Large intestine (tissue), 3 donors: ENCODE results near the gene TMEM235. TPM values are rescaled to one million over a fixed set of nuclear protein-coding genes. Genes with fewer than 3 reads are reported as not detected.
A peak's percentile ranks its signal among the peaks of the same experiment; 100 is the strongest.

Source experiments
- DNase-seq, 2 donors: peaks; one replicate each; pipeline versions ENCODE4 v3.0.0 to v3.0.0-alpha.2; 2013
- H3K27ac ChIP-seq: one replicate; pipeline ENCODE4 v1.5.1; 2013; ENCODE audit warnings: low read length
- H3K27me3 ChIP-seq: 2 replicates; pipeline ENCODE4 v1.6.1; 2013; ENCODE audit warnings: low read length; ENCODE audit not compliant: control insufficient read depth, insufficient read depth
- H3K36me3 ChIP-seq: 2 replicates; pipeline ENCODE4 v1.6.1; 2013; ENCODE audit warnings: low read length; ENCODE audit not compliant: control insufficient read depth, insufficient read depth
- H3K4me1 ChIP-seq: one replicate; pipeline ENCODE4 v1.6.1; 2013; ENCODE audit warnings: low read length; ENCODE audit not compliant: control insufficient read depth, insufficient read depth
- H3K4me3 ChIP-seq: one replicate; pipeline ENCODE4 v1.5.1; 2013; ENCODE audit warnings: low read length
- H3K9me3 ChIP-seq: one replicate; pipeline ENCODE4 v1.6.1; 2013; ENCODE audit warnings: mild to moderate bottlenecking, low read depth, low read length, moderate library complexity; ENCODE audit not compliant: control insufficient read depth
- WGBS: methylation state at CpG from one replicate; pipeline ENCODE4 v1.1.5; 2013; ENCODE audit warnings: low lambda C conversion rate; ENCODE audit not compliant: insufficient coverage; 5-methylcytosine and 5-hydroxymethylcytosine counted together
- polyA plus RNA-seq: library from polyadenylated mRNA; unstranded; fragments of 120-200 nt; gene quantifications from one replicate; pipeline ENCODE4 v1.2.1, GENCODE V29; 2013

TMEM235 gene
- polyA plus RNA-seq, 1 donor = 0.10 TPM

DNA sequence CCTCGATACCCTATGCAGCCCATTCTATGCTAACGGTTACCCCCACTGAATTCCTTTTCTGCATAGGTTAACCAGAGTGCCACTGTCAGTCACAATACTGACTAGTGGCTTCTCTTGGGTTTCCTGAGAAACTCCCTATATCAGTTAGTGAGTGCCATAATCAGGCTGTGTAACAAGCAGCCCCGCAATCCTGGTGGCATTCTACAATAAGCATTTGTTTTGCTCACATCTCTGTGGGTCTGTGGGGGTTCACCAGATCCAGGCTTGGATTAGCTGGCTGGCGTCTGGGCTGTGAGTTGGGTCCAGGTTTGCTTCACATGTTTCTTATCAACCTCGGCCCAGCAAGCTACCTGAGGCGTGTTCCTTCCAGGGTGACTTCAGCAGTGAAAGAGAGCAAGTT lies 42.4 kb downstream of the TMEM235 start:
- no peak for DNase-seq
- no peaks in the 10 kb centered on the region for H3K9me3 ChIP-seq
- H3K27me3 ChIP-seq = no peaks in the 10 kb centered on the region
- H3K27ac ChIP-seq = no peak overlapping the region
- H3K4me1 ChIP-seq = peaks cover 47% of the 10 kb centered on the region
- no peak overlapping the region for H3K4me3 ChIP-seq
- no CpG with 5 or more reads among the region's 6 CpGs for WGBS
- no peaks in the 10 kb centered on the region for H3K36me3 ChIP-seq

DNA sequence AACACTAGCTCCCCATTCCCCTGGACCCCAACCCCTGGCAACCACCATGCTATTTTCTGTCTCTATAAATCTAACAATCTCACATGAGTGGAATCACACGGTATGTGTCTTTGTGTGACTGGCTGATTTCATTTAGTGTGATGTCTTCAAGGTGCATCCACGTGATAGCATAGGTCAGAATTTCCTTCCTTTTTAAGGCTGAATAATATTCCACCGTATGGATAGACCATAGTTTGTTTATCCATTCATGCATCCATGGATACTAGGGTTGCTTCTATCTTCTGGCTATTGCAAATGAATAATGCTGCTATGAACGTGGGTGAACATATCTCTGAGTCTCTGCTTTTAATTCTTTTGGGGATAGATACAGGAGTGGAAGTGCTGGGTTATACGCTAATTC lies 43.9 kb downstream of the TMEM235 start:
- H3K27ac ChIP-seq = no peak overlapping the region
- no peaks in the 10 kb centered on the region for H3K27me3 ChIP-seq
- H3K4me3 ChIP-seq = no peak overlapping the region
- no peaks in the 10 kb centered on the region for H3K36me3 ChIP-seq
- WGBS = 87% methylated on average over 3 of the region's 5 CpGs
- no peaks in the 10 kb centered on the region for H3K9me3 ChIP-seq
- DNase-seq = no peak
- peaks cover 38% of the 10 kb centered on the region for H3K4me1 ChIP-seq

DNA sequence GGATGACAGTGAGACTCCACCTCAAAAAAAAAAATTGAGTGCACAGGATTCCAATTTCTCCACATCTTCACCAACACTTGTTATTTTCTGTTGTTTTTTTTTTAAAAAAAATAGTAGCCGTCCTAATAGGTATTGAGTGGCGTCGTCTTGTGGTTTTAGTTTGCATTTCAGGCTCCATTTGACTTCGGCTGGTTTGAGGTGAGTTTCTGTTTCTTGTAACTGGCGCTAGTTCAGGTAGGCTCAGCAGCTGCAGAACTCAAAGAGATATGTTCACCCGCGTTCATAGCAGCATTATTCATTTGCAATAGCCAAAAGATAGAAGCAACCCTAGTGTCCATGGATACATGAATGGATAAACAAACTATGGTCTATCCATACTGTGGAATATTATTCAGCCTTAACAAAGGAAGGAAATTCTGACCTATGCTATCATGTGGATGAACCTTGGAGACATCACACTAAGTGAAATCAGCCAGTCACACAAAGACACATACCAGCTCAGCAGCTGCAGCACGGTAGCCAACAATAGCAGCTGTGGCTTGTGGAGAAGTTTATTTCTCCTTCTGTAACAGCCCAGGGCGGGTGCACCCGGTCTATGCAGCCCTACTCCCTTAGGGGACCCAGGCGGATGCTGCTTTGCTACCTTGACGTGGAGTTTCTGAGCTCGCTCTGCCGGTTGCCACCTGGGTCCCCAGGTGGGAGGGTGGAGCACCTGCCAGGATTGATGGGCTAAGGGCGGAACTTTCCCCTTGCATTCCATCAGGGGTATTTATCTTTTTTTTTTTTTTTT lies 44.9 kb downstream of the TMEM235 start:
- Histone ChIP-seq H3K4me1 (peaks cover 40% of the 10 kb centered on the region), H3K9me3 (no peaks in the 10 kb centered on the region), H3K36me3 (no peaks in the 10 kb centered on the region), H3K4me3 (no peak overlapping the region), H3K27ac (no peak overlapping the region), H3K27me3 (no peaks in the 10 kb centered on the region)
- DNase-seq = no peak
- WGBS = no CpG with 5 or more reads among the region's 15 CpGs

DNA sequence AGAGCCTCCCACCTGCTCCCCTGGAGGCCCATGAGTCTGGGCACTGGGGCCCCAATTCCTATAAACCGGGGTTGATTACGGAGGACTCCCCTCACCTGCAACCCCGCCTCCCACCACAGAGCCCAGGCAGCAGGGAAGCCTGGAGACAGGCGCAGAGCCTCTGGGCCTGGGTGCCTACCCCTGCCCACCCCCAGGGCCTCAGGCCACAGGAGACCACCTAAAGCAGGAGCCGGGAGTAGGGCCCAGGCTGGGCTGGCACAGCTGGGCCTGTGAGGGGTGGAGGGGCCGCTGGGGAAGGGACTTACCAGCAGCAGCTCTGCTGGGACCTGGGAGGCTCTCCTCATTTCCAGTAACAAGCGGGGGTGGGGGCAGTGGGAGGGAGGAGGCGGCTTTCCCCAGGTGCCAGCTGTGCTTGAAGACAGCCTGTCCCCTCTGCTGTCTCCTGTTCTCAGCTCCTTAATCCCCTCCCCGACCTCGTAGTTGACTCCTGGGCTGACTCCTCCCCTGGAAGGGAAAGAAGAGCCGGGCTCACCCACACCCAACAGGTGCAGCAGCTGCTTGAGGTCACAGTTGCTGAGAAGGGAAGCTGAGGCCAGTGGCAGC lies 46.8 kb downstream of the TMEM235 start:
- WGBS = no CpG with 5 or more reads among the region's 11 CpGs
- H3K36me3 ChIP-seq = no peaks in the 10 kb centered on the region
- H3K4me1 ChIP-seq = peaks cover 30% of the 10 kb centered on the region
- peak; percentile 61 to 78 for DNase-seq
- H3K27me3 ChIP-seq = no peaks in the 10 kb centered on the region
- peak overlapping the region; percentile 19 for H3K4me3 ChIP-seq
- peak overlapping the region; percentile 49 for H3K27ac ChIP-seq
- no peaks in the 10 kb centered on the region for H3K9me3 ChIP-seq

DNA sequence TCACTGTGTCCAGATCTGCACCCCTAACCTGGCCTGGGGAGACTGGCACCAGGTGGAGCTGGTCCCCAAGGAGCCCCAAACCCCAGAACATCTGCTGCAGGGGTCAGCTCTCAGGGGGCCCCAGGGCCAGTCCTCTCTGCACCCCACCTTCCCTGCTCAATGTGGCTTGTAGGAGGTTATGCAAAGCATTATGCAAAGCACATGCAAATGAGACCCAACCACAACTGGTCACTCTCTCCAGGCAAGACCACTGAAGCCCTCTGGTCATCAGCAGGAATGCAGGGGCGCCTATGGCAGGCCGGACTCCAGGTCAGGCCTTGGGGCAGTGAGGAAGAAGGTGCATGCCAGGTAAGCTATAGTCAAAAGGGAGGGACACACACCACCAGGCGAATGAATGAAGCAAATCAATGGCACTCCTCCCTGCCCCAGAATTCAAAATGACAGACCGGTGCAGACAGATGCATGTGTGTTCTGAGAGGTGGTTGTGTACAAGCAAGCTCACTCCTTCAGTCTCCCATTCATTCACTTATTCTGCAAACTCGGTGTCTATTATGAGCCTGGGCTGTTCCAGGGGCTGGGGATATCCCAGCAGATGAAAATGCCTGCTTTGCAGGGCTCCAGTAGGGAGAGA lies 48.0 kb downstream of the TMEM235 start:
- no CpG with 5 or more reads among the region's 5 CpGs for WGBS

DNA sequence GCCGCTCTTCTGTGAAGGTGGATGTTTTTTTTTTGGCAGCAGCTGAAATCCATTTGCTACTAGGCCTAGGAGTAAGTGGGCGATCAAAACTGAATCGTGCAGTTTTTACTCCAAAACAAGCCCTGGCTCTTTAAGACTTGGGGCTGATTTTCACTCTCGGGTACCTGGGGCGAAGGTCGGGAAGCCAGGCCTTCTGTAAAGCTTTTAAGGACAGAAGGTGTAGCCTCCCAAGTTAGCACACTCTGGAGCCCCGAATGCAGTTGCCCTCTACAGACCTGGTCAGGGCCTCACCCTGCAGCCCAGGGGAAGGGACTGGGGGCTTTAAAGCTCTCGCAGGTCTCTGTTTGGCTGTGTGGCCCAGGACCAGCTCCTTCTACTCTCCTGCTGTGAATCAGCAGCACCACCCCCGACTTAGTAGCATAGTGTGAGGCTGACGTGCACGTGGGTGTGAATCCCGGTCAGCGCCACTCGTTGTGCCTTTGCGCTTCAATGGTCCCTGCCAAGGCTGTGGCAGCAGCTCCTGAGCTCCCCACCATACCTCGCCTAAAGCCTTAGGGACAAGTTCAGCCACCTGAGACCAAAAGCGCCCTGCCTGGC lies 49.9 kb downstream of the TMEM235 start:
- peak in 1 of 2 donors; percentile 89 for DNase-seq
- Histone ChIP-seq H3K27me3 (no peaks in the 10 kb centered on the region), H3K27ac (peak overlapping the region; percentile 57)

More for the DNA sequence above, 48.0 kb downstream of the TMEM235 start:
- H3K27ac ChIP-seq = no peak overlapping the region
- no peaks in the 10 kb centered on the region for H3K36me3 ChIP-seq
- H3K27me3 ChIP-seq = no peaks in the 10 kb centered on the region
- H3K9me3 ChIP-seq = no peaks in the 10 kb centered on the region
- DNase-seq = no peak
- H3K4me1 ChIP-seq = peaks cover 32% of the 10 kb centered on the region
- no peak overlapping the region for H3K4me3 ChIP-seq

DNA sequence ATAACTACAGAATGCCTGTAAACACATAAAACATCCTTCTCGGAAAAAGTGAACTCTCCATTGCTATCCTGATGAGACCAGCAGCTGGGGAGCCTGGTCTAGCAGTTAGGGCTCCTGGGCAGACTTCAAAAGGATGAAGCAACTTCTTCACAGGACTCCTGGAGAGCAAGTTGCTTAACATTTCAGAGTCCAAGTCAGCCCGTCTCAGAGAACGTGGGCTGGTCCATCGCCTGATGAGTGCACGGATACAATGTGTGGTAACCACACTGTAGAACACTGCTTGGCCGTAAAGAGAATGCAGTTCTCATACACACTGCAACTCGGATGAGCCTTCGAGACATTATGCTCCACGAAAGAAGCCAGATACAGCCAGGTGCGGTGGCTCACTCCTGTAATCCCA lies 52.7 kb downstream of the TMEM235 start:
- WGBS = no CpG with 5 or more reads among the region's 10 CpGs
- H3K27ac ChIP-seq = peak overlapping the region; percentile 6

More for the DNA sequence above, 49.9 kb downstream of the TMEM235 start:
- WGBS = no CpG with 5 or more reads among the region's 17 CpGs
- peaks cover 33% of the 10 kb centered on the region for H3K4me1 ChIP-seq
- no peaks in the 10 kb centered on the region for H3K36me3 ChIP-seq
- no peak overlapping the region for H3K4me3 ChIP-seq
- no peaks in the 10 kb centered on the region for H3K9me3 ChIP-seq

DNA sequence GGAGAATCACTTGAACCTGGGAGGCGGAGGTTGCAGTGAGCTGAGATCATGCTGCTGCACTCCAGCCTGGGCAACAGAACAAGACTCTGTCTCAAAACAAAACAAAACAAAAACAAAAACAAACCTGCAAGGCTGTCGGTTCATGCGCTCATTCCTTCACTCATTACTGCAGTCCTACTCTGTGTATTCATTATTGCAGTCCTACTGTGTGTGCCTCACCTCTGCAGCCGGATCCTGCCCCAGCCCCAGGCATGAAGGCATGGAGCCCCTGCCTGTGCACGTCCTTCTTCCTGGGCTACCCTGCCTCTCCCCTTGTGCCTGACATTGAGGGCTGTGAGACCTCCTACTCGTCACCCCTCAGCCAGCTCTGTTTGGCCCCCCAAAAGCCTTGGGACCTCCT lies 57.6 kb downstream of the TMEM235 start:
- WGBS = no CpG with 5 or more reads among the region's 6 CpGs

More for the DNA sequence above, 52.7 kb downstream of the TMEM235 start:
- Histone ChIP-seq H3K4me3 (no peak overlapping the region), H3K4me1 (peaks cover 25% of the 10 kb centered on the region), H3K9me3 (no peaks in the 10 kb centered on the region), H3K36me3 (no peaks in the 10 kb centered on the region), H3K27me3 (no peaks in the 10 kb centered on the region)
- peak; percentile 87 to 90 for DNase-seq

DNA sequence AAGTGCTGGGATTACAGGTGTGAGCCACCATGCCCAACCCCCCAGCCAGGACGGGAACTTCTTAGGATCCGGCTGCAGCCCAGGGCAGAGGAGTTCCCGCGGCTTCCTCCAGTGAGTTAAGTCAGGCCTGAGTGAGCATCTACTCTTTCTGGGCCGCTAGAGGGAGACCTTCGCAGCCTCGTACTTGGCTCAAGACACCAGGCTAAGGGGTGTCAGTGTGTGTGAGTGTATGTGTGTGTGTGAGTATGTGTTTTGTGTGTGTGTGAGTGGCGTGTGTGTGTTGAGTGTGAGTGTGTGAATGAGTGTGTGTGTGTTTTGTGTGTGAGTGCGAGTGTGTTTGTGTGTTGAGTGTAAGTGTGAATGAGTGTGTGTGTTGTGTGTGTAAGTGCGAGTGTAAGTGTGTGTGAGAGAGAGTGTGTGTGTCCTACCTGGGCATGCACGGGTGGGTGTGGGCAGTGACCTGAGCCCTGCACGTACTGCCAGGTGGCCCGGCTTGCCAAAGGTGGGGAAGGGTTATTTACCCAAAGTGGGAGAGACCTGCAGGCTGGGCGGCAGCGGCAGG lies 58.5 kb downstream of the TMEM235 start:
- Histone ChIP-seq H3K27me3 (no peaks in the 10 kb centered on the region), H3K9me3 (no peaks in the 10 kb centered on the region), H3K27ac (no peak overlapping the region), H3K4me3 (no peak overlapping the region), H3K4me1 (peaks cover 4% of the 10 kb centered on the region), H3K36me3 (no peaks in the 10 kb centered on the region)
- peak; percentile 82 to 86 for DNase-seq
- no CpG with 5 or more reads among the region's 15 CpGs for WGBS

More for the DNA sequence above, 57.6 kb downstream of the TMEM235 start:
- Histone ChIP-seq H3K9me3 (no peaks in the 10 kb centered on the region), H3K4me1 (peaks cover 5% of the 10 kb centered on the region), H3K27ac (no peak overlapping the region), H3K4me3 (no peak overlapping the region), H3K36me3 (no peaks in the 10 kb centered on the region), H3K27me3 (no peaks in the 10 kb centered on the region)
- no peak for DNase-seq
